ENCODE measurements around the gene RAB5IF. TPM values are rescaled to one million over a fixed set of nuclear protein-coding genes. Genes with fewer than 3 reads are reported as not detected.

RAB5IF gene
- total and polyA plus RNA-seq, 9 of the 15 experiments (the other 6 are each of a cell fraction or from before 2014, with no cell fraction given), result 26.5 to 198 (median 134) TPM

DNA sequence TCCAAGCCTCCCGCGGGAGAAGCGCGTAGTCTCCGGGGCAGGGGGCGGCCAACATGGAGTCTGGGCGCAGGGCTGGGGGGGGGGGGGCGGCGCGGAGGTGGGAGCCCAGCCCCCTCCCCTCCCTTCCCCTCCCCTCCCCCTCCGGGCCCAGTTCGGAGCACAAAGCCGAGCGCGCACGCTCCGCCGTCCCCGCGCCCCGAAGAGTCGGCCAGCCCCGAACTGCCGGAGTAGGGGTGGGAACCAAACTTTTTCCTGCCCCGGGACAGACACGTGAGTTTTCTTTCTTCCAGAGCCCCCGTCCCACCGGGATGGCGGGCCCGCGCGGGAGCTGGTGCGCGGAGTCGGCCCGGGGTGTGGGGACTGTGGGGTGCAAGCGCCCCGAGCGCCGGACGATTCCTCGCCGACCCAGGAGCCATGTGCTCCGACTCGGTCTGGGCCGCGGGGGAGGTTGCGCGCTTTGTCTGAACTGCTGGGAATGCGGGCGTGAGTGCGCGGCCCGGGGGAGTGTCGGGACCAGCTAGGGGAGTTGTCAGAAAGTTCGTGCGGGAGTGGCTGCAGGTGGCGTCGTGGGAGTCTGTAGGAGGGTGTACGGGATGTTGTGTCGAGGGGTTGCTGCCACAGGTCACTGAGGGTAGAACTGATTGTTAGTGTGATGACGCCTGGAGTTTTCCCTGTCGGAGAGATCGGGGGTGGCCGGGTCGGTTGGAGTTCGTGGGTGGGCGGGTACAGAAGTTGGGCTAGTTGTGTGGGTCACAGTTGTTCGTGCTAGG is 31.0 kb upstream of the RAB5IF start (continued):
- TF ChIP-seq ZBTB2 (IDR thresholded peaks at IDR 0.05) (peak; percentile 78), KDM1A (IDR thresholded peaks at IDR 0.05) (peak in 1 of 2 experiments; percentile 55; a peak in 3 of 4 replicates), POLR2A (conservative IDR thresholded peaks at IDR 0.05) (peak; percentile 74; the same call in 1 of the 2 replicates), MTA1 (IDR thresholded peaks at IDR 0.05; ENCODE audit: borderline replicate concordance) (peak; percentile 46; the same call in 1 of the 2 replicates), GTF2E2 (tag; IDR thresholded peaks at IDR 0.05) (no peak), TOE1 (IDR thresholded peaks at IDR 0.05; ENCODE audit: borderline replicate concordance) (0 out of 2 replicates have a peak, but pooled peaks have one; percentile 48), TOE1 (CRISPR knock-in tag; IDR thresholded peaks at IDR 0.05; ENCODE audit: borderline replicate concordance, low read depth) (no peak), PHF8 (IDR thresholded peaks at IDR 0.05; ENCODE audit: borderline replicate concordance, low read length) (peak; percentile 41; the same call in 1 of the 2 replicates), MXI1 (IDR thresholded peaks at IDR 0.05; ENCODE audit: low read depth, low read length) (0 out of 2 replicates have a peak, but pooled peaks have one; percentile 8), NR2C2 (CRISPR knock-in tag; IDR thresholded peaks at IDR 0.05) (no peak), NR2C2 (tag; IDR thresholded peaks at IDR 0.05) (0 out of 2 replicates have a peak, but pooled peaks have one; percentile 13), RBM14 (IDR thresholded peaks at IDR 0.05; ENCODE audit: borderline replicate concordance, insufficient read depth, low read depth, low read length) (0 out of 2 replicates have a peak, but pooled peaks have one; percentile 47), PRDM10 (IDR thresholded peaks at IDR 0.05; ENCODE audit: partially characterized antibody) (peak; percentile 37), HCFC1 (IDR thresholded peaks at IDR 0.05; ENCODE audit: low read depth, low read length) (0 out of 2 replicates have a peak, but pooled peaks have one; percentile 25), ZNF75A (CRISPR knock-in tag; IDR thresholded peaks at IDR 0.05) (no peak), ETV5 (CRISPR knock-in tag; IDR thresholded peaks at IDR 0.05; ENCODE audit: low read depth) (no peak)
- TF ChIP-seq, protein P1, sequence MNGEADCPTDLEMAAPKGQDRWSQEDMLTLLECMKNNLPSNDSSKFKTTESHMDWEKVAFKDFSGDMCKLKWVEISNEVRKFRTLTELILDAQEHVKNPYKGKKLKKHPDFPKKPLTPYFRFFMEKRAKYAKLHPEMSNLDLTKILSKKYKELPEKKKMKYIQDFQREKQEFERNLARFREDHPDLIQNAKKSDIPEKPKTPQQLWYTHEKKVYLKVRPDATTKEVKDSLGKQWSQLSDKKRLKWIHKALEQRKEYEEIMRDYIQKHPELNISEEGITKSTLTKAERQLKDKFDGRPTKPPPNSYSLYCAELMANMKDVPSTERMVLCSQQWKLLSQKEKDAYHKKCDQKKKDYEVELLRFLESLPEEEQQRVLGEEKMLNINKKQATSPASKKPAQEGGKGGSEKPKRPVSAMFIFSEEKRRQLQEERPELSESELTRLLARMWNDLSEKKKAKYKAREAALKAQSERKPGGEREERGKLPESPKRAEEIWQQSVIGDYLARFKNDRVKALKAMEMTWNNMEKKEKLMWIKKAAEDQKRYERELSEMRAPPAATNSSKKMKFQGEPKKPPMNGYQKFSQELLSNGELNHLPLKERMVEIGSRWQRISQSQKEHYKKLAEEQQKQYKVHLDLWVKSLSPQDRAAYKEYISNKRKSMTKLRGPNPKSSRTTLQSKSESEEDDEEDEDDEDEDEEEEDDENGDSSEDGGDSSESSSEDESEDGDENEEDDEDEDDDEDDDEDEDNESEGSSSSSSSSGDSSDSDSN (IDR thresholded peaks at IDR 0.05; ENCODE audit: borderline replicate concordance in 1 of 2, low read depth in 2 of 2, low read length in 2 of 2), result peak in 1 of 2 experiments; percentile 75; a peak in 1 of 4 replicates
- TF ChIP-seq, protein P2, sequence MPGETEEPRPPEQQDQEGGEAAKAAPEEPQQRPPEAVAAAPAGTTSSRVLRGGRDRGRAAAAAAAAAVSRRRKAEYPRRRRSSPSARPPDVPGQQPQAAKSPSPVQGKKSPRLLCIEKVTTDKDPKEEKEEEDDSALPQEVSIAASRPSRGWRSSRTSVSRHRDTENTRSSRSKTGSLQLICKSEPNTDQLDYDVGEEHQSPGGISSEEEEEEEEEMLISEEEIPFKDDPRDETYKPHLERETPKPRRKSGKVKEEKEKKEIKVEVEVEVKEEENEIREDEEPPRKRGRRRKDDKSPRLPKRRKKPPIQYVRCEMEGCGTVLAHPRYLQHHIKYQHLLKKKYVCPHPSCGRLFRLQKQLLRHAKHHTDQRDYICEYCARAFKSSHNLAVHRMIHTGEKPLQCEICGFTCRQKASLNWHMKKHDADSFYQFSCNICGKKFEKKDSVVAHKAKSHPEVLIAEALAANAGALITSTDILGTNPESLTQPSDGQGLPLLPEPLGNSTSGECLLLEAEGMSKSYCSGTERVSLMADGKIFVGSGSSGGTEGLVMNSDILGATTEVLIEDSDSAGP (CRISPR knock-in tag; IDR thresholded peaks at IDR 0.05), result 0 out of 2 replicates have a peak, but pooled peaks have one; percentile 38

Measured in K562 (cell line).